OCI-LY7 (cell line): Measurements from ENCODE around the gene TCAF1.
"Not testable (repeated sequence)": the region's sequence is repeated elsewhere in the genome, so short reads cannot be mapped to it uniquely, and the experiment has no call there.

Experiments used
- EZH2phosphoT487 ChIP-seq: fragments of 200-600 bp; sonication (generic); IDR thresholded peaks from 2 replicates; pipeline ENCODE4 v1.6.1; 2018; ENCODE audit warnings: low read depth, borderline replicate concordance, mild to moderate bottlenecking, mixed run types, antibody characterized with exemption, low read length, moderate library complexity, mixed read lengths
- TF ChIP-seq, protein P1 (sequence below): fragments of 200-600 bp; sonication (generic); conservative IDR thresholded peaks from 2 replicates; pipeline ENCODE4 v1.5.1; 2014; ENCODE audit warnings: mild to moderate bottlenecking, antibody characterized with exemption, low read length, moderate library complexity, mixed read lengths

DNA sequence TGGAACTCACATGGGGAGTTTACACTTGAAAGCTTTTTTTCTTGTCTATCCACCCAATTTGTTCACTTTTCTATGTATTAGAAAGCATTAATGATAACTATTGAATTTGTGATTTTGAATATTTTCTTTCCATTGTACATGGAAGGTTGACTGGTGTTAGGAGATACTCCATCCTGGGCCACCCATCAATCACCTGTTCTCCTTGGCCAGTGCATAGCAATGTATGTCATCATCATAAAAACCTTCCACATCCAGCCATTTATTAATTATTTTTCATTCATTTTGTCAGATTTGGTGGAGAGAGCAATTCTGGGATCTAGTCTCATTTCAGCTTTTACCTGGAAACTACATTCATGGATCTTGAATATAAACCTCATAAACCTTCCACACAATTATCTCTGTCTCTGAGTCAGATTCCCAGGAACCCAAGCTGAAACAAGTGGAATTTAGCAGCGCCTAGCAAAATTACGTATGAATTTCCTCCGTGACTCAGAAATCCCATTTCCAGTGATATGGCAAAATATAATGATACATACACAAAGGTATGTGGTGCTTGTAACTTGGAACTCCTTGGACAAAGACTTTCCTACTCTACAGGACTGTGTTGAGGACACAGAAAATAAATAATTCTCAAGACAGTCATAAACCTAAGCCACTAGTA lies 78.2 kb downstream of the TCAF1 start:
- TF ChIP-seq EZH2phosphoT487 = not testable (repeated sequence)
- TF ChIP-seq, protein P1, sequence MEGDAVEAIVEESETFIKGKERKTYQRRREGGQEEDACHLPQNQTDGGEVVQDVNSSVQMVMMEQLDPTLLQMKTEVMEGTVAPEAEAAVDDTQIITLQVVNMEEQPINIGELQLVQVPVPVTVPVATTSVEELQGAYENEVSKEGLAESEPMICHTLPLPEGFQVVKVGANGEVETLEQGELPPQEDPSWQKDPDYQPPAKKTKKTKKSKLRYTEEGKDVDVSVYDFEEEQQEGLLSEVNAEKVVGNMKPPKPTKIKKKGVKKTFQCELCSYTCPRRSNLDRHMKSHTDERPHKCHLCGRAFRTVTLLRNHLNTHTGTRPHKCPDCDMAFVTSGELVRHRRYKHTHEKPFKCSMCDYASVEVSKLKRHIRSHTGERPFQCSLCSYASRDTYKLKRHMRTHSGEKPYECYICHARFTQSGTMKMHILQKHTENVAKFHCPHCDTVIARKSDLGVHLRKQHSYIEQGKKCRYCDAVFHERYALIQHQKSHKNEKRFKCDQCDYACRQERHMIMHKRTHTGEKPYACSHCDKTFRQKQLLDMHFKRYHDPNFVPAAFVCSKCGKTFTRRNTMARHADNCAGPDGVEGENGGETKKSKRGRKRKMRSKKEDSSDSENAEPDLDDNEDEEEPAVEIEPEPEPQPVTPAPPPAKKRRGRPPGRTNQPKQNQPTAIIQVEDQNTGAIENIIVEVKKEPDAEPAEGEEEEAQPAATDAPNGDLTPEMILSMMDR = not testable (repeated sequence)
